G401.6 (cell line): ENCODE measurements around the gene NPFFR2.
"Not testable (repeated sequence)": the region's sequence is repeated elsewhere in the genome, so short reads cannot be mapped to it uniquely, and the experiment has no call there.

ENCODE experiments used
- FAIRE-seq: peaks from 2 replicates; lab custom pipeline; 2012; peaks lifted over from hg19 to GRCh38; lab: Jason Lieb, UNC

The NPFFR2 gene

DNA sequence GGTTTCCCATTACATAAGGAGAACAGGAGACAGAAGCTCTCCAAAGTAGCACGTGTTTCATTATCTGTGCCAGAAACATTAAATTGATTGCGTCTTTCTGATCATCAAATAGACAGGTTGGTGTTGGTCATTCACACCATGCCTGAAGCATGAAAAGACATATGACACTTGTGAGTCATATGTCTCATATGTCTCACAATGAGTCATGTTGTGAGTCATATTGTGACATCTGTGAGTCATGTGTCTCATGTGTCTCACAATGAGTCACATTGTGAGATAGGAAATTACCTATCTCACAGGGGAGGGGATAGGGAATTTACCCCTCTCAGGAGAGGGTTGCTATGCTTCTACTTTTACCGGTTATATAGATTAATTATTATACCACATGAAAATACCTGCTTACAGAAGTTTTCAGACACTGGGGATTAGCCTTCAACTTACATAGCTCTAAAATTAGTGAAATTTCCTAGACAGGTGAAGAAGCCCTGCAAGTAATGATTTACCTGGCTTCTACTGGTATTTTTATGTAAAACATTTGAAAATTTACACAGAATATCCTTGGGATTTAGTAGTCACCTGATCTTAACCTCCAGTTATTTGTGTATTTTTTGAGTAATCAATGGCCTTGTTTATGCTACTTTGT, 80.8 kb downstream of the NPFFR2 start:
- FAIRE-seq: no peak

DNA sequence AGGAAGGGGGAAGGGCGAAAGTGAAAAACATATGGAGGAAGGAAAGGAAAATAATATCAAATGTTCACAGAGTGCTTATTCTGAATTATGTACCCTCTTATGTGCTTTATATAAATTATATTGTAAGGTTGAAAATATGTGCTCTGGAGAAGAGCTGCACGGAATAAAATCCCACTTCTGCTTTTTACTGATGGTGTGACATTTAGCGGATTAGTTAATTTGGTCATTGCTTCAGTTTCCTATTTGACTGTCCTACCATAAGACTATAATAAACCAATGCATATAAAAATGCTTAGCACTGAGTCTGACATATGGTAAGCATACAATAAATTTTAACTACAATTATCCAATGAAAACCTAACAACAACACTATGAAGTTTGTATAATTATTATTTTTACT, 86.2 kb downstream of the NPFFR2 start:
- FAIRE-seq: no peak

- FAIRE-seq: no peak
These were observed 88.1 kb downstream of the NPFFR2 start for GRCh38 chr4:72119946-72120345.

GRCh38 chr4:72128741-72129140, 96.9 kb downstream of the NPFFR2 start:
- no peak for FAIRE-seq

DNA sequence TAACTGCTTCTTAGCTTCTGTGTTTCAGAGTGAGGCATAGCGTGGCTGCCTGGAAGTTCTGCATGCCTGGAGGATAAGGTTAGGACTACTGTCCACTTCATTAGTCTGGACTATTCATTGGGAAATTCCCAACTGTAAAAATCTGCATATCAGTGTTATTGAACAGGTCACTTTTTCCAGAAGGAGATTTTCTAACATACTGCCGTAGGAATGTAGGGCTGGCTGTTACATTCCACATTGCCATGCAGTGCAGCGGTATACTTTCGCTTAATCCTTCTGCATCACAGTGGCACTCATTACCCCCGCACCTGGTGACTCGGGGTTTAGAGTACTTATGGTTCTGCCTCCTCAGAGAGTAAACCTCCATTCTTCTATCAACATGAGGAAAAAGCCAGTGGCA, 104.6 kb downstream of the NPFFR2 start:
- no peak for FAIRE-seq

- not testable (repeated sequence) for FAIRE-seq
These were observed 108.2 kb downstream of the NPFFR2 start for GRCh38 chr4:72139997-72140396.

DNA sequence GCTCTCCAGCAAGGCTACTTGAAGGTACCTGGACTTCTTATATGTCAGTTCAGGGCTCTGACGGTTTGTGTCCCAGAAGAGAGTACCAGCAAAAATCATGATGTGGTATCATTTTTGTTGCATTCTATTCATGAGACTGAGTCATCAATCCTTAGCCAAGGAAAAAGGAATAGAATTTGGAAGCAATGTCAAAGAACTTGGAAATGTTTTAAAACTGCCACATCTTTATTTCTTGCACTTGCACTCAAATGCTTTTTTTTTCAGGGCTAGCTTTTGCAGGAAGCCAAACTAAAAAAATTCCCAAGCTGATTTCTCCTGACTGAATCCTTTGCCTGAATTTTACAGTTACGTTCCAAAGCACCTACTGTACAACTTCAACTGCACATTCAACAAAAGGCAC, 112.4 kb downstream of the NPFFR2 start:
- FAIRE-seq: no peak

DNA sequence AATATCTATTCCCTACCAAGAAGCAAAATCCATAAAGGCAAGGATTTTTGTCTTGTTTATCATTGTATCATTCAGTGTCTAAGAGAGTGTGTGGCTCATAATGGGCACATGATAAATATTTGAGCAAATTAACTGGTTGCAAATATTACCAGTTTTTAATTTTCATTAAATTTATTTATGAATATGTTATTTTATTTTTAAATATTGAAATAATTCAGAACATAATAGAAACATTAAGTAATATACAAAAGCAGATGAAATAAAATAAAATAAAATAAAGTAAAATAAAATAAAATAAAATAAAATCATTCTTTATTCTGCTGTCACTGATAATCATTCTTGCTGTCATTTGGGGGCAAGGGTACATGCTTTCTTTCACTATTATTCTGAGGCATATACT, 120.9 kb downstream of the NPFFR2 start:
- no peak for FAIRE-seq

DNA sequence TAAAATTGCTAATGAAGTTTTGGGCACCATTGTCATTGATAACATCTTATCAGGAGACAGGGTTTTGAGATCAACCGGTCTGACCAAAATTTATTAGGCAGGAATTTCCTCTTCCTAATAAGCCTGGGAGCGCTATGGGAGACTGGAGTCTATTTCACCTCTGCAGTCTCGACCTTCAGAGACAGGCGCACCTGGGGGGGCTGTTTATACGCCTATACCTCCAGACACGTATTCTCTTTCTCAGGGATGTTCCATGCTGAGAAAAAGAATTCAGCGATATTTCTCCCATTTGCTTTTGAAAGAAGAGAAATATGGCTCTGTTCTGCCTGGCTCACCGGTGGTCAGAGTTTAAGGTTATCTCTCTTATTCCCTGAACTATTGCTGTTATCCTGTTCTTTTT, 121.8 kb downstream of the NPFFR2 start:
- FAIRE-seq: not testable (repeated sequence)

- not testable (repeated sequence) for FAIRE-seq
These were observed 137.5 kb downstream of the NPFFR2 start for GRCh38 chr4:72169285-72169684.

GRCh38 chr4:72169861-72170260, 138.1 kb downstream of the NPFFR2 start:
- FAIRE-seq: no peak

DNA sequence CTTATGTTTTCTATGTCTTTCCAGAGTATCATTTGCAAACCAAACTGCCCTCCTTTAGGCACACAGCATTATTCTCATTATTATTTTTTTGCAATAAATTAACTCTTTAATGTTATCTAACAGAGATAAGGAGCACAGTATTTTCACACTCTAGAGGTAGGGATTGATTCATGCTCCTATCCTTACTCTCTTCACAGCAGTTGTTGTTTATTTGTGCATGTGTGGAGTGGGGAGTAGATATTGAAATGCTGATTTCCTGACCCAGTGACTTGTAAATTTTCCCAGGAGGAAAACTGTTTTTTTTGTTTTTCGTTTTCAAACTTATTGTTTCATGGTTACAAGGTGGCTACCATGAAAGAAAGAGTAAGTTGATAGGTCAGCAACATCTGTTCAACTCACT, 140.0 kb downstream of the NPFFR2 start:
- no peak for FAIRE-seq

DNA sequence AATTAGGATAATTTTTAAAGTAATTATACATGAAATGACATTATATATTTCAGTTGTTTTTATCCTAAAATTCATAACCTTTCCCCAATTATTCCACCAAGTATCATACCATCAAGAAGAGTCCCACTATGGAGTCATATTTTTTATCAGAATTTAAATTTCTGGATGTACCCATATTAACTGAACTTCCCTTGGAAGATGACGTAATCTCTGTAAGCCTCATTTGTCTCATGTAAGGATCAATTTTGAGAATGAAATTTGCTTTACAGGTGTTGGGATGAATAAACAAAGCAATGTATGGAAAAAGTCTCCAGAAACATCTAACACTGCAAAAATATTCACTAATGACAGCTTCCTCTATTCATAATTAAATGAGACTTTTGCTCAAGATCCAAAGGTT, 147.5 kb downstream of the NPFFR2 start:
- no peak for FAIRE-seq

DNA sequence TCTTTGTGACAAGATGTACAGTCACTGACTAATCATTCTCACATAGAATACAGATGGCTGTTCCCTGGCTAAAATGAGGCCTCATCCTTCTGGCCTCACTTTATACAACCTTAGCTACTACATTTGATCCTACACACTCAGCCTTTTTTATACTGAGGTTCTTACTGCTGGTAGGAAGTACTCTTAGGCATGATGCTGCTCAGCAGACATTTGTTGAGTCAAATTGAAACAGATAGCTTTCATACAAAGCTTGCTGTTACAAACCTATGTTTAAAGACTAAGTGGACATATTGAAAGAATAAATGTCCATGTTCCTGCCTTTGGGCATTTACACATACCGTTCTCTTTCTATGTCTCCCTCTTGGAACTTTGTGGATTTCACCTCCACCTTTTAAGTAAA, 154.9 kb downstream of the NPFFR2 start:
- no peak for FAIRE-seq

DNA sequence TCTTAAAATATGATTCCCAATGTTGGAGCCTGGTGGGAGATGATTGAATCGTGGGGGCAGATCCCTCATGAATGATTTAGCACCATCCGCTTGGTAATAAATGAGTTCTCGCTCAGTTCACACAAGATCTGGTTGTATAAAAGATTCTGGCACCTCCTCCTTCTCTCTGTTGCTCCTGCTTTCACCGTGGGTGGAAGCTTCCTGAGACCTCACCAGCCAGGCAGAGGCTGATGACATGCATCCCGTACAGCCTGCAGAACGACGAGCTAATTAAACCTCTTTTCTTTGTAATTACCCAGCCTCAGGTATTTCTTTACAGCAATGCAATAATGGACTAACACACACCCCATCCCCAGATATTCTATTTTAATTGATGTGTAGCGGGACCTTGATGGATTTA, 162.2 kb downstream of the NPFFR2 start:
- FAIRE-seq: no peak

GRCh38 chr4:72194453-72194852, 162.7 kb downstream of the NPFFR2 start:
- FAIRE-seq: no peak
